ENCODE data around the gene KDELR1. TPM values are rescaled to one million over a fixed set of nuclear protein-coding genes. Genes with fewer than 3 reads are reported as not detected.
A peak's percentile ranks its signal among the peaks of the same experiment; 100 is the strongest.

The KDELR1 gene
- total RNA-seq, 1 experiment from 2014 or later = 111 TPM

DNA sequence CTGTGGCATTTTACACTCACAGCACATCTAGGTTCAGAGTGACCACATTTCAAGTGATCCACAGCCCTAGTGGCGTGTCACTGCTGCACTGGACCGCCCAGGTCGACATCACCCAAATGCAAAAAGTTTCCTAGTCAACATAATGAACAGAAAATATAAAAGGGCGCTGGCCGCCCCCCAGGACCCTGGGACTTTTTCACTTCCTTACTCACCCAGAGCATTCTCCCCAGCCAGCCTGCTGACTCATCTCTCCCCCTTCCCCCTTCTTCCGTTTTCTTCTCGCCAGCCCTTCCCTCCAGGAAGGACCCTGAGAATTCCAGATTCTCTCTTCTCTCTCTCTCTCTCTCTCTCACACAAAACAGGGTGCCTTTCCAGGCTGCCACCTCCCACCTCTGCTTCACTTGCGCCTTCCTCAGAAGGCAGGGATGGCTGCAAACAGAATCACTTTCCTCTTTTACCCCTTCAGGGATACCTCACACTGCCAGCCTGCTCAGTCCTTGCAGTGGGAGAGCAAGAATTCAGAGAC is 33.4 kb upstream of the KDELR1 start:
- TF ChIP-seq TCF7L2 (IDR thresholded peaks at IDR 0.05; ENCODE audit: low read depth, low read length) = no peak
- TF ChIP-seq, protein P1, sequence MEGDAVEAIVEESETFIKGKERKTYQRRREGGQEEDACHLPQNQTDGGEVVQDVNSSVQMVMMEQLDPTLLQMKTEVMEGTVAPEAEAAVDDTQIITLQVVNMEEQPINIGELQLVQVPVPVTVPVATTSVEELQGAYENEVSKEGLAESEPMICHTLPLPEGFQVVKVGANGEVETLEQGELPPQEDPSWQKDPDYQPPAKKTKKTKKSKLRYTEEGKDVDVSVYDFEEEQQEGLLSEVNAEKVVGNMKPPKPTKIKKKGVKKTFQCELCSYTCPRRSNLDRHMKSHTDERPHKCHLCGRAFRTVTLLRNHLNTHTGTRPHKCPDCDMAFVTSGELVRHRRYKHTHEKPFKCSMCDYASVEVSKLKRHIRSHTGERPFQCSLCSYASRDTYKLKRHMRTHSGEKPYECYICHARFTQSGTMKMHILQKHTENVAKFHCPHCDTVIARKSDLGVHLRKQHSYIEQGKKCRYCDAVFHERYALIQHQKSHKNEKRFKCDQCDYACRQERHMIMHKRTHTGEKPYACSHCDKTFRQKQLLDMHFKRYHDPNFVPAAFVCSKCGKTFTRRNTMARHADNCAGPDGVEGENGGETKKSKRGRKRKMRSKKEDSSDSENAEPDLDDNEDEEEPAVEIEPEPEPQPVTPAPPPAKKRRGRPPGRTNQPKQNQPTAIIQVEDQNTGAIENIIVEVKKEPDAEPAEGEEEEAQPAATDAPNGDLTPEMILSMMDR (IDR thresholded peaks at IDR 0.05) = no peak
- TF ChIP-seq POLR2AphosphoS5 (IDR thresholded peaks at IDR 0.05; ENCODE audit: low read depth, low read length) = no peak
- TF ChIP-seq, protein P2, sequence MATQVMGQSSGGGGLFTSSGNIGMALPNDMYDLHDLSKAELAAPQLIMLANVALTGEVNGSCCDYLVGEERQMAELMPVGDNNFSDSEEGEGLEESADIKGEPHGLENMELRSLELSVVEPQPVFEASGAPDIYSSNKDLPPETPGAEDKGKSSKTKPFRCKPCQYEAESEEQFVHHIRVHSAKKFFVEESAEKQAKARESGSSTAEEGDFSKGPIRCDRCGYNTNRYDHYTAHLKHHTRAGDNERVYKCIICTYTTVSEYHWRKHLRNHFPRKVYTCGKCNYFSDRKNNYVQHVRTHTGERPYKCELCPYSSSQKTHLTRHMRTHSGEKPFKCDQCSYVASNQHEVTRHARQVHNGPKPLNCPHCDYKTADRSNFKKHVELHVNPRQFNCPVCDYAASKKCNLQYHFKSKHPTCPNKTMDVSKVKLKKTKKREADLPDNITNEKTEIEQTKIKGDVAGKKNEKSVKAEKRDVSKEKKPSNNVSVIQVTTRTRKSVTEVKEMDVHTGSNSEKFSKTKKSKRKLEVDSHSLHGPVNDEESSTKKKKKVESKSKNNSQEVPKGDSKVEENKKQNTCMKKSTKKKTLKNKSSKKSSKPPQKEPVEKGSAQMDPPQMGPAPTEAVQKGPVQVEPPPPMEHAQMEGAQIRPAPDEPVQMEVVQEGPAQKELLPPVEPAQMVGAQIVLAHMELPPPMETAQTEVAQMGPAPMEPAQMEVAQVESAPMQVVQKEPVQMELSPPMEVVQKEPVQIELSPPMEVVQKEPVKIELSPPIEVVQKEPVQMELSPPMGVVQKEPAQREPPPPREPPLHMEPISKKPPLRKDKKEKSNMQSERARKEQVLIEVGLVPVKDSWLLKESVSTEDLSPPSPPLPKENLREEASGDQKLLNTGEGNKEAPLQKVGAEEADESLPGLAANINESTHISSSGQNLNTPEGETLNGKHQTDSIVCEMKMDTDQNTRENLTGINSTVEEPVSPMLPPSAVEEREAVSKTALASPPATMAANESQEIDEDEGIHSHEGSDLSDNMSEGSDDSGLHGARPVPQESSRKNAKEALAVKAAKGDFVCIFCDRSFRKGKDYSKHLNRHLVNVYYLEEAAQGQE (IDR thresholded peaks at IDR 0.05; ENCODE audit: insufficient read depth in 1 of 2, low read depth in 2 of 2, low read length in 1 of 2) = no peak
- TF ChIP-seq SIN3A (IDR thresholded peaks at IDR 0.05; ENCODE audit: borderline replicate concordance, insufficient read depth, low read depth, low read length) = no peak
- Histone ChIP-seq H3K27me3 (ENCODE audit: control insufficient read depth, insufficient read depth, low read length) (no peaks in the 10 kb centered on the region), H3K27ac (ENCODE audit: low read length) (peak overlapping the region; percentile 29; the same call in 1 of the 2 replicates), H3K36me3 (ENCODE audit: control insufficient read depth, insufficient read depth, low read length) (no peaks in the 10 kb centered on the region), H3K4me1 (ENCODE audit: control insufficient read depth, insufficient read depth, low read length) (peaks cover 4% of the 10 kb centered on the region), H3K9me3 (ENCODE audit: control insufficient read depth, insufficient read depth, low read depth, low read length) (no peaks in the 10 kb centered on the region), H3K4me3 (ENCODE audit: low read depth in 2 of 2, low read length in 2 of 2) (no peak overlapping the region)
- no peak for DNase-seq (ENCODE audit: low read depth, low spot score)
- BruUV-seq (replicated peaks) = no TSS peak
- intact Hi-C loops (cut with micrococcal nuclease; ENCODE audit: unreplicated experiment) = no loop called here
- in situ Hi-C loops (cut with HindIII; ENCODE audit: low pct_unique_long_range_greater_than_20kb, low sequenced_read_pairs) = no loop called here
- CTCF ChIA-PET = no interaction called here
- POLR2A ChIA-PET = no interaction called here
- ATAC-seq = peak; percentile 79

DNA sequence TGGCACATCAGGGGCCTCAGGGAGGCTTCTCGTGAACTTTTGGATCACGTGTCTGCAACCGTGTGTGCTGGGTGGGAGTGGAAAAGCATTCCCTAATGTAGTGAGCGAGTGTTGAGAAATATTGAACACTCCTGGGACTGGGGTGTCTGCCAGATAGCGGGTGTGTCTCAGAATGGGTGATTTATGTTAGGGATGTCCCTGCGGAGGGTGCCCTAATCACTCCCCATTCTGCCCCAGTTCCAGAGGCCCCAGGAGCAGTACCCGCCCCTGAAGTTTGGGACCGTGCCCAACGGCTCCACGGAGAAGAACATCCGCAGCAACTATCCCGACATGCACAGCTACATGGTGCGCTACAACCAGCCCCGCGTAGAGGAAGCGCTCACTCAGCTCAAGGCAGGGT is 30.2 kb upstream of the KDELR1 start:
- DNase-seq (ENCODE audit: low read depth, low spot score) (no peak), ATAC-seq (no peak)
- Histone ChIP-seq H3K4me1 (ENCODE audit: control insufficient read depth, insufficient read depth, low read length) (peaks cover 4% of the 10 kb centered on the region), H3K4me3 (ENCODE audit: low read depth in 2 of 2, low read length in 2 of 2) (no peak overlapping the region), H3K9me3 (ENCODE audit: control insufficient read depth, insufficient read depth, low read depth, low read length) (no peaks in the 10 kb centered on the region), H3K27me3 (ENCODE audit: control insufficient read depth, insufficient read depth, low read length) (no peaks in the 10 kb centered on the region), H3K27ac (ENCODE audit: low read length) (no peak overlapping the region), H3K36me3 (ENCODE audit: control insufficient read depth, insufficient read depth, low read length) (no peaks in the 10 kb centered on the region)
- CTCF ChIA-PET = no interaction called here
- TF ChIP-seq, protein P1 (IDR thresholded peaks at IDR 0.05) = no peak
- no peak for TF ChIP-seq SIN3A (IDR thresholded peaks at IDR 0.05; ENCODE audit: borderline replicate concordance, insufficient read depth, low read depth, low read length)
- no peak for TF ChIP-seq POLR2AphosphoS5 (IDR thresholded peaks at IDR 0.05; ENCODE audit: low read depth, low read length)
- no peak for TF ChIP-seq TCF7L2 (IDR thresholded peaks at IDR 0.05; ENCODE audit: low read depth, low read length)
- TF ChIP-seq, protein P2 (IDR thresholded peaks at IDR 0.05; ENCODE audit: insufficient read depth in 1 of 2, low read depth in 2 of 2, low read length in 1 of 2) = no peak
- BruUV-seq (replicated peaks) = no TSS peak
- in situ Hi-C loops (cut with HindIII; ENCODE audit: low pct_unique_long_range_greater_than_20kb, low sequenced_read_pairs) = no loop called here
- intact Hi-C loops (cut with micrococcal nuclease; ENCODE audit: unreplicated experiment) = no loop called here
- POLR2A ChIA-PET = no interaction called here

Measured in Panc1 (cell line).